HepG2 (cell line): ENCODE measurements around the gene ANXA2. TPM values are rescaled to one million over a fixed set of nuclear protein-coding genes. Genes with fewer than 3 reads are reported as not detected.

ENCODE experiments used
- ATAC-seq: fragments of 200-7000 bp; cut with Tn5 transposase; 3 replicates; pipeline ENCODE4 v1.9.1; 2020; ENCODE audit warnings: mild to moderate bottlenecking, moderate library complexity
- BruUV-seq: library from RNA; stranded (reverse); fragments of 400-500 nt; replicated peaks from 2 replicates; lab custom pipeline; 2021; lab: Mats Ljungman, UMichigan
- CTCF ChIA-PET: fragments of 300-600 bp; formaldehyde crosslinking; extraction: SDS; loops from one replicate; lab custom pipeline; 2021; ENCODE audit warnings: low total read pairs, inconsistent platforms, low intra/inter-chr PET ratio; lab: Yijun Ruan, JAX
- POLR2A ChIA-PET: fragments of 350-600 bp; sonication (Branson Sonifier 250); formaldehyde crosslinking; loops from one replicate; lab custom pipeline; 2020; ENCODE audit warnings: antibody characterized with exemption, inconsistent platforms; lab: Yijun Ruan, JAX
- DNase-seq: peaks from one replicate; pipeline ENCODE4 v3.0.0-alpha.2; 2015; ENCODE audit warnings: low spot score
- FAIRE-seq: peaks from 3 replicates; lab custom pipeline; 2011; peaks lifted over from hg19 to GRCh38; lab: Jason Lieb, UNC
- H2AFZ ChIP-seq: one replicate; pipeline ENCODE4 v1.6.1; 2011; ENCODE audit warnings: low read length, inconsistent platforms
- H3K27ac ChIP-seq: fragments of 300-600 bp; 3 replicates; pipeline ENCODE4 v1.8.0; 2011; ENCODE audit warnings: mixed run types, mild to moderate bottlenecking, mixed read lengths, low read length, inconsistent platforms; ENCODE audit not compliant: insufficient read depth; ENCODE audit errors: extremely low read length
- H3K27me3 ChIP-seq, 2 experiments: fragments of 200-600 bp in 1 of 2; 2 replicates in 1 of 2; 3 replicates in 1 of 2; pipeline versions ENCODE4 v1.6.0 to v1.8.0; 2011; ENCODE audit warnings: low read length in 2 of 2, mild to moderate bottlenecking in 2 of 2, moderate library complexity in 2 of 2, inconsistent platforms in 1 of 2; ENCODE audit not compliant: insufficient read depth in 2 of 2, control insufficient read depth in 1 of 2
- H3K36me3 ChIP-seq, 2 experiments: fragments of 200-600 bp in 1 of 2; replicated peaks in 1 of 2; 2 replicates in 1 of 2; 3 replicates in 1 of 2; pipeline versions ENCODE4 v1.5.1 to v1.8.0; 2011; ENCODE audit warnings: low read length in 2 of 2, inconsistent platforms in 1 of 2; ENCODE audit not compliant: insufficient read depth in 2 of 2, control insufficient read depth in 1 of 2
- H3K4me1 ChIP-seq: 2 replicates; pipeline ENCODE4 v1.5.1; 2012; ENCODE audit warnings: low read length, inconsistent platforms; ENCODE audit not compliant: insufficient read depth
- H3K4me2 ChIP-seq: 2 replicates; pipeline ENCODE4 v1.6.0; 2011; ENCODE audit warnings: low read depth, low read length, inconsistent platforms
- H3K4me3 ChIP-seq, 3 experiments: fragments of 200-600 bp in 1 of 3; sonication (generic), shearing (Covaris generic) in 1 of 3; replicated peaks in 1 of 3; 2 replicates each; pipeline ENCODE4 v1.5.1; 2011 to 2016; ENCODE audit warnings: low read length in 3 of 3, inconsistent platforms in 2 of 3, low read depth in 2 of 3, mild to moderate bottlenecking in 2 of 3, control low read depth in 1 of 3, mixed read lengths in 1 of 3; ENCODE audit not compliant: insufficient read depth in 1 of 3
- H3K79me2 ChIP-seq: one replicate; pipeline ENCODE4 v1.6.1; 2011; ENCODE audit warnings: low read length, inconsistent platforms; ENCODE audit not compliant: insufficient read depth
- H3K9ac ChIP-seq: 2 replicates; pipeline ENCODE4 v1.6.0; 2011; ENCODE audit warnings: mild to moderate bottlenecking, low read depth, low read length, inconsistent platforms; ENCODE audit not compliant: insufficient read depth
- H3K9me3 ChIP-seq: 2 replicates; pipeline ENCODE4 v1.5.1; 2012; ENCODE audit warnings: mild to moderate bottlenecking, low read length
- H4K20me1 ChIP-seq: 2 replicates; pipeline ENCODE4 v1.6.0; 2011; ENCODE audit warnings: inconsistent platforms, mild to moderate bottlenecking, low read length, moderate library complexity; ENCODE audit not compliant: insufficient read depth
- CC2D1A ChIP-seq: sonication (generic); formaldehyde crosslinking; IDR thresholded peaks from 2 replicates; pipeline ENCODE4 v1.8.1; 2023; ENCODE audit warnings: mild to moderate bottlenecking, missing genetic modification reagents
- CEBPG ChIP-seq: IDR thresholded peaks from 2 replicates; pipeline ENCODE4 v1.6.1; 2016
- FIP1L1 ChIP-seq: fragments of 200-400 bp; formaldehyde crosslinking; IDR thresholded peaks from 2 replicates; pipeline ENCODE4 v1.6.1; 2018; ENCODE audit warnings: low read depth, mild to moderate bottlenecking, low read length, moderate library complexity, borderline replicate concordance; ENCODE audit not compliant: insufficient read depth
- GATAD1 ChIP-seq: IDR thresholded peaks from 2 replicates; pipeline ENCODE4 v1.6.1; 2016; ENCODE audit warnings: missing genetic modification reagents, missing compliant biosample characterization
- KLF16 ChIP-seq, 2 experiments: sonication (generic) in 1 of 2; formaldehyde crosslinking in 1 of 2; IDR thresholded peaks; 2 replicates each; pipeline versions ENCODE4 v1.6.1 to v1.8.0; 2016 to 2023; ENCODE audit warnings: missing genetic modification reagents in 2 of 2, missing compliant biosample characterization in 1 of 2
- MAFG ChIP-seq: sonication (generic); formaldehyde crosslinking; IDR thresholded peaks from 2 replicates; pipeline ENCODE4 v1.5.1; 2020; ENCODE audit warnings: mild to moderate bottlenecking, missing genetic modification reagents
- NKX3-1 ChIP-seq: sonication (generic); formaldehyde crosslinking; IDR thresholded peaks from 2 replicates; pipeline ENCODE4 v1.5.0; 2020; ENCODE audit warnings: missing genetic modification reagents
- SNRNP70 ChIP-seq: fragments of 200-400 bp; formaldehyde crosslinking; IDR thresholded peaks from 2 replicates; pipeline ENCODE4 v1.6.1; 2017; ENCODE audit warnings: mild to moderate bottlenecking, low read depth, low read length, moderate library complexity
- STAG1 ChIP-seq: sonication (generic); formaldehyde crosslinking; IDR thresholded peaks from 2 replicates; pipeline ENCODE4 v1.4.0; 2020; ENCODE audit warnings: missing genetic modification reagents
- ZNF234 ChIP-seq: sonication (generic); formaldehyde crosslinking; conservative IDR thresholded peaks from 2 replicates; pipeline ENCODE4 v1.5.1; 2020; ENCODE audit warnings: mild to moderate bottlenecking, missing genetic modification reagents
- ZNF251 ChIP-seq: sonication (generic); formaldehyde crosslinking; IDR thresholded peaks from 2 replicates; pipeline ENCODE4 v1.9.0; 2021; ENCODE audit warnings: mild to moderate bottlenecking, missing genetic modification reagents
- ZNF543 ChIP-seq: sonication (generic); formaldehyde crosslinking; IDR thresholded peaks from 2 replicates; pipeline ENCODE4 v1.4.0; 2020; ENCODE audit warnings: mild to moderate bottlenecking, missing genetic modification reagents
- ZNF547 ChIP-seq: sonication (generic); formaldehyde crosslinking; IDR thresholded peaks from 2 replicates; pipeline ENCODE4 v1.5.1; 2020; ENCODE audit warnings: mild to moderate bottlenecking, missing genetic modification reagents
- ZNF597 ChIP-seq: sonication (generic); formaldehyde crosslinking; IDR thresholded peaks from 2 replicates; pipeline ENCODE4 v1.5.0; 2020; ENCODE audit warnings: missing genetic modification reagents
- ZNF75D ChIP-seq: sonication (generic); formaldehyde crosslinking; IDR thresholded peaks from 2 replicates; pipeline ENCODE4 v1.8.1; 2023; ENCODE audit warnings: missing genetic modification reagents, mild to moderate bottlenecking, borderline replicate concordance
- ZNF761 ChIP-seq: sonication (generic); formaldehyde crosslinking; conservative IDR thresholded peaks from 2 replicates; pipeline ENCODE4 v1.4.0; 2020; ENCODE audit warnings: mild to moderate bottlenecking, missing genetic modification reagents
- WGBS: methylation state at CpG from one replicate; pipeline ENCODE4 v1.1.6; 2017; ENCODE audit warnings: low lambda C conversion rate; 5-methylcytosine and 5-hydroxymethylcytosine counted together
- in situ Hi-C: cut with HindIII; loops from 2 replicates; pipeline ENCODE4 v1.10.0; 2017; ENCODE audit warnings: low pct_unique_long_range_greater_than_20kb; ENCODE audit not compliant: extremely low pct_ligation_motif_present
- intact Hi-C: fragments of 100-400 bp; cut with micrococcal nuclease; formaldehyde crosslinking; loops from one replicate; pipeline ENCODE4 v1.10.0; 2022; ENCODE audit not compliant: unreplicated experiment
- polyA plus RNA-seq, 8 experiments: library from polyadenylated mRNA; depleted of rRNA in 3 of 8; stranded (reverse) in 7 of 8; unstranded in 1 of 8; fragments of >200 nt; fragmentation: Illumina TruSeq in 4 of 8; extraction: Trizol in 4 of 8; gene quantifications; 2 replicates each; pipeline versions ENCODE4 v1.2.1 to v1.2.3, GENCODE V29; 2011 to 2016; ENCODE audit warnings: low read depth in 4 of 8, missing spikeins in 1 of 8, mixed read lengths in 1 of 8; ENCODE audit not compliant: insufficient read depth in 1 of 8
- total RNA-seq, 5 experiments: library from RNA; depleted of rRNA; stranded (reverse); fragments of >200 nt; fragmentation: Illumina TruSeq; extraction: Trizol; gene quantifications; 2 replicates each; pipeline ENCODE4 v1.2.3, GENCODE V29; 2016; ENCODE audit warnings: low read depth in 1 of 5

ANXA2 gene
- total and polyA plus RNA-seq, 2 of the 13 experiments (the other 11 are each of a cell fraction or from before 2014, with no cell fraction given): 196 to 613 TPM

- TF ChIP-seq CC2D1A: no peak
- TF ChIP-seq MAFG (CRISPR knock-in tag): no peak
- TF ChIP-seq KLF16 (CRISPR knock-in tag; IDR thresholded peaks at IDR 0.05): no peak
- TF ChIP-seq ZNF234 (CRISPR knock-in tag): no peak
- TF ChIP-seq, all 625 proteins: peak for 0
Measured at GRCh38 chr15:60418096-60418495, 20.3 kb upstream of the ANXA2 start (continued).

GRCh38 chr15:60417112-60417511 lies 19.3 kb upstream of the ANXA2 start:
- POLR2A ChIA-PET: no interaction called here
- H3K79me2 ChIP-seq: no peaks in the 10 kb centered on the region
- H3K36me3 ChIP-seq: 0 out of 5 replicates have a peak, but pooled peaks cover 0 to 1% of the 10 kb centered on the region in 2 experiments
- no peak overlapping the region for H2AFZ ChIP-seq
- DNase-seq: no peak
- 96% methylated on average over 4 of the region's 4 CpGs for WGBS
- intact Hi-C loops: no loop called here
- in situ Hi-C loops: no loop called here
- no peak for TF ChIP-seq STAG1 (CRISPR knock-in tag)
- TF ChIP-seq MAFG (CRISPR knock-in tag): no peak
- TF ChIP-seq ZNF251: no peak
- TF ChIP-seq NKX3-1 (CRISPR knock-in tag): no peak
- TF ChIP-seq FIP1L1: no peak
- no peak for TF ChIP-seq ZNF543 (CRISPR knock-in tag)
- TF ChIP-seq CEBPG (CRISPR knock-in tag): no peak
- no peak for TF ChIP-seq GATAD1 (CRISPR knock-in tag)
- no peak for TF ChIP-seq ZNF75D
- TF ChIP-seq ZNF761 (CRISPR knock-in tag): no peak
- TF ChIP-seq ZNF547: no peak
- TF ChIP-seq ZNF597 (CRISPR knock-in tag): no peak
- TF ChIP-seq SNRNP70: no peak
- CTCF ChIA-PET: no interaction called here
- no peak overlapping the region for H3K4me3 ChIP-seq
- no peaks in the 10 kb centered on the region for H3K9me3 ChIP-seq
- BruUV-seq: no TSS peak
- H3K4me2 ChIP-seq: no peak overlapping the region
- no peaks in the 10 kb centered on the region for H4K20me1 ChIP-seq
- no peak overlapping the region for H3K9ac ChIP-seq
- FAIRE-seq: no peak
- H3K27me3 ChIP-seq: no peaks in the 10 kb centered on the region
- H3K4me1 ChIP-seq: peaks cover 33% of the 10 kb centered on the region
- no peak overlapping the region for H3K27ac ChIP-seq
- ATAC-seq: no peak
